WERI-Rb-1 (cell line): ENCODE data around the gene CELF6.

Experiments
- DNase-seq: peaks from one replicate; pipeline ENCODE4 v3.0.0-alpha.2; 2020
- H3K27ac ChIP-seq: fragments of 250-450 bp; sonication (Bioruptor Pico); 2 replicates; pipeline ENCODE4 v1.5.1; 2020; ENCODE audit warnings: mild to moderate bottlenecking, moderate library complexity
- H3K27me3 ChIP-seq: fragments of 250-450 bp; sonication (Bioruptor Pico); 2 replicates; pipeline ENCODE4 v1.5.1; 2021; ENCODE audit warnings: mild to moderate bottlenecking, low read depth, moderate library complexity; ENCODE audit not compliant: insufficient read depth, severe bottlenecking
- H3K36me3 ChIP-seq: fragments of 250-450 bp; sonication (Bioruptor Pico); 2 replicates; pipeline ENCODE4 v1.5.1; 2020; ENCODE audit warnings: mild to moderate bottlenecking, moderate library complexity
- H3K4me3 ChIP-seq: 2 replicates; pipeline ENCODE4 v1.5.1; 2011; ENCODE audit warnings: low read depth, mild to moderate bottlenecking, control low read depth, low read length
- H3K9me3 ChIP-seq: fragments of 250-450 bp; sonication (Bioruptor Pico); 2 replicates; pipeline ENCODE4 v1.5.1; 2021; ENCODE audit warnings: mild to moderate bottlenecking, moderate library complexity; ENCODE audit not compliant: severe bottlenecking
- CTCF ChIP-seq: IDR thresholded peaks from 2 replicates; pipeline ENCODE4 v1.5.1; 2011; ENCODE audit warnings: low read depth, mild to moderate bottlenecking, control low read depth, inconsistent platforms, low read length

Gene CELF6

DNA sequence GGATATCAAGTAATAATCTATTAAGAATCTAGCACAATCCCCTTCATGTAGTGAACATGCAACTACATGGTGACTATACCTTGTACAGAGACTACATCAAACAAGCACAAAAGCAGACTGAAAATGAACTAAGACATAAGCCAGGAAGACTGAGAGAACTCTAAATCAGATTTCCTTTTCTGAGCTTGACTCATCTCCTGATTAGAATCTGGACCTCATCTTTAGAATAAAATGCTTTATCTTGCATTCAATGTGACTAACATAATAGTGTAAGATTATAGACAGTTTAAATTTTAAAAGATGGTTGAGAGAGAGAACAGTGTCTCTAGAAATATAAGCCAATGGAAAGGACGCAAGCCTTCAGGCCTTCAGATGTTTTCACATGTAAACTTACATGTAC, 71.4 kb downstream of the CELF6 start:
- Histone ChIP-seq H3K27me3 (no peaks in the 10 kb centered on the region), H3K36me3 (peaks cover 84% of the 10 kb centered on the region), H3K4me3 (no peak overlapping the region), H3K9me3 (no peaks in the 10 kb centered on the region), H3K27ac (no peak overlapping the region)
- TF ChIP-seq CTCF, result no peak
- DNase-seq, result no peak

DNA sequence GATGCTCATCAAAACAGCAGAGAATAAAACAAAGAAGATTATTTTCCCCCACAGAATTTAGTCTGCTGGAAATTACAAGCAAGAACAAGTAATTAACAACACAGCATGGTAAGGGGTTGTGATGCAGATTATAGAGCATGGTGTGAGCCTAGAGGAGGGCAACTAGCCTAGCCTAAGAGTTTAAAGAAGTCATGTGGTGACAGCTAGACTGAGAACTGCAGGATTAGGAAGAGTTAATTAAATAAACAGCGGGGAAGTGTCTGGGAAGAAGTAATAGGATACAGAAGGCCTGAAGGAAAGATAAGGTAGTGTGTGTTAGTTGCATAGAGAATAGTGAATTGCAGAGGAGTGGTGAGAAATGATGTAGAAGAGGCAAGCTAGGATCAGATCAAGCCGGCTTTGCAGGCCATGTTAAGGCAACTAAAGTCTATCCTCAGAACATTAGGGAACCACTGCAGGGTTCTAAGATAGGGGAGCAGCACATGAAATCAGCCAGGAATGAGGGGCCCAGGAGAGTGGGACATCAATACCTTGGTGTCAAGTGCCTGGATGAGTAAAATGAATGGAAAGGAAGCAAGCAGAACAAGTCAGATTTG, 77.1 kb downstream of the CELF6 start:
- Histone ChIP-seq H3K9me3 (no peaks in the 10 kb centered on the region), H3K27ac (peak overlapping the region; percentile 77), H3K36me3 (peaks cover 73% of the 10 kb centered on the region), H3K4me3 (no peak overlapping the region; the same call in 1 of the 2 replicates), H3K27me3 (no peaks in the 10 kb centered on the region)
- TF ChIP-seq CTCF, result no peak
- peak; percentile 55 for DNase-seq

DNA sequence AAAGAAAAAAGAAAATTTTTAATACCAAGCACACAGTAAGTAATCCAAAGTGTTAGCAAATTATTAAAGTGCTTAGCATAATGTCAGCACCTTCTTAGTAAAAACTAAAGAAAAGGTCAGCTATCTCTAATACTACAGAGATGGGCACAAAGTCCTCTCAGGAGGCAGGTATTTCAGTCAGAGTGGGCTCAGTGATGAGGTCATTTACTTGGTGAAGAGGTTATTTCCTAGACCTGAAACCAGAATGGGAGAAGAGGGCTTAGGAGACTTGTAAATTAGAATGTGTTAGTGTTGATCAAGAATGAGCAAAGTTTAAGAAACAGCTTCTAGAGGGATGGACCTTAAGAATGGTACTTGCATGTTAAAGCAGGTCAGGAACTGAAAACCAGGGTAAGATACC, 80.3 kb downstream of the CELF6 start:
- no peak overlapping the region for H3K27ac ChIP-seq
- H3K4me3 ChIP-seq, result no peak overlapping the region
- no peak for TF ChIP-seq CTCF
- no peaks in the 10 kb centered on the region for H3K27me3 ChIP-seq
- peaks cover 48% of the 10 kb centered on the region for H3K36me3 ChIP-seq
- no peaks in the 10 kb centered on the region for H3K9me3 ChIP-seq
- DNase-seq, result no peak

DNA sequence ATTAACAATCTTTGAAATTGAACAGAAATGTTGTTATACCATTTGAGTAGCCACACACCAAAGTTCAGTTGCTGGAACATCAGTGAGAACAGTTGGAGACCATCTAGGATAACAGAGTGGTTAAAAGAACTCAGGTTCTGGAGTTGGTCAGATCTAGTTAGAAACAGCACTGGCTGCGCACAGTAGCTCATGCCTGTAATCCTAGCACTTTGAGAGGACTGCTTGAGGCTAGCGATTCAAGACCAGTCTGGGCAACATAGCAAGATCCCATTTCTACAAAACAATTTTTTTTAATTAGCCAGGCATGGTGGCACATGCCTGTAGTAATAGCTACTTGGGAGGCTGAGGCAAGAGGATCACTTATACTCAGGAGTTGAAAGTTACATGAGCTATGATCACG, 81.4 kb downstream of the CELF6 start:
- H3K9me3 ChIP-seq, result no peaks in the 10 kb centered on the region
- peaks cover 38% of the 10 kb centered on the region for H3K36me3 ChIP-seq
- no peak overlapping the region for H3K27ac ChIP-seq
- no peak for DNase-seq
- TF ChIP-seq CTCF, result no peak
- H3K27me3 ChIP-seq, result no peaks in the 10 kb centered on the region
- H3K4me3 ChIP-seq, result no peak overlapping the region

- H3K27me3 ChIP-seq, result no peaks in the 10 kb centered on the region
- no peak overlapping the region for H3K27ac ChIP-seq
- no peak overlapping the region for H3K4me3 ChIP-seq
- DNase-seq, result no peak
- peaks cover 36% of the 10 kb centered on the region for H3K36me3 ChIP-seq
- no peaks in the 10 kb centered on the region for H3K9me3 ChIP-seq
- no peak for TF ChIP-seq CTCF
Observed at GRCh38 chr15:72237853-72238224, 82.1 kb downstream of the CELF6 start.
